WTC11 (cell line): ENCODE results near the gene IFRD2. TPM values are rescaled to one million over a fixed set of nuclear protein-coding genes. Genes with fewer than 3 reads are reported as not detected.

Experiments
- ATAC-seq: fragments of 200-7000 bp; cut with Tn5 transposase; 2 replicates; pipeline ENCODE4 v1.10.0; 2021; ENCODE audit warnings: mild to moderate bottlenecking, moderate library complexity
- CTCF ChIA-PET: fragments of 300-600 bp; sonication (Branson Sonifier 250); formaldehyde crosslinking; loops from one replicate; lab custom pipeline; 2021; ENCODE audit warnings: antibody characterized with exemption; lab: Charles Lee
- POLR2A ChIA-PET: fragments of 350-600 bp; sonication (Branson Sonifier 250); formaldehyde crosslinking; loops from one replicate; lab custom pipeline; 2021; ENCODE audit warnings: antibody characterized with exemption; lab: Charles Lee
- DNase-seq: peaks from one replicate; pipeline ENCODE4 v3.0.0; 2021; ENCODE audit warnings: low spot score
- H3K27ac Mint-ChIP-seq: 2 replicates; pipeline ENCODE4 v1.8.0; 2021; ENCODE audit warnings: mixed read lengths
- H3K27me3 Mint-ChIP-seq: 2 replicates; pipeline ENCODE4 v1.8.0; 2021; ENCODE audit warnings: low read depth, mild to moderate bottlenecking, moderate library complexity, mixed read lengths
- H3K36me3 Mint-ChIP-seq: 2 replicates; pipeline ENCODE4 v1.8.0; 2021; ENCODE audit warnings: mixed read lengths
- H3K4me1 Mint-ChIP-seq: 2 replicates; pipeline ENCODE4 v1.8.0; 2022; ENCODE audit warnings: mixed read lengths
- H3K4me3 Mint-ChIP-seq: 2 replicates; pipeline ENCODE4 v1.8.0; 2021; ENCODE audit warnings: mild to moderate bottlenecking, moderate library complexity, mixed read lengths
- H3K9me3 Mint-ChIP-seq: 2 replicates; pipeline ENCODE4 v1.8.0; 2021; ENCODE audit warnings: mixed read lengths
- CREB1 ChIP-seq: sonication (generic); formaldehyde crosslinking; IDR thresholded peaks from 2 replicates; pipeline ENCODE4 v1.8.0; 2023; ENCODE audit warnings: mild to moderate bottlenecking, missing genetic modification reagents
- CREM ChIP-seq: sonication (generic); formaldehyde crosslinking; IDR thresholded peaks from 2 replicates; pipeline ENCODE4 v1.8.1; 2022; ENCODE audit warnings: mild to moderate bottlenecking, missing genetic modification reagents, moderate library complexity
- IRF2 ChIP-seq: sonication (generic); formaldehyde crosslinking; IDR thresholded peaks from 2 replicates; pipeline ENCODE4 v1.8.0; 2022; ENCODE audit warnings: low read depth, missing genetic modification reagents, borderline replicate concordance
- OVOL2 ChIP-seq: fragments of 250-450 bp; sonication (Bioruptor Pico); IDR thresholded peaks from 2 replicates; pipeline ENCODE4 v1.9.0; 2021; ENCODE audit warnings: mild to moderate bottlenecking, borderline replicate concordance
- PRDM15 ChIP-seq: sonication (generic); formaldehyde crosslinking; IDR thresholded peaks from 2 replicates; pipeline ENCODE4 v1.8.0; 2022; ENCODE audit warnings: missing genetic modification reagents
- SMAD3 ChIP-seq: sonication (generic); formaldehyde crosslinking; IDR thresholded peaks from 2 replicates; pipeline ENCODE4 v1.8.0; 2022; ENCODE audit warnings: missing genetic modification reagents, mild to moderate bottlenecking, borderline replicate concordance
- ZNF425 ChIP-seq: fragments of 250-450 bp; sonication (Bioruptor Pico); conservative IDR thresholded peaks from 2 replicates; pipeline ENCODE4 v1.9.0; 2021; ENCODE audit warnings: mild to moderate bottlenecking
- ZNF512 ChIP-seq: sonication (generic); formaldehyde crosslinking; IDR thresholded peaks from 2 replicates; pipeline ENCODE4 v1.8.1; 2022; ENCODE audit warnings: missing genetic modification reagents, borderline replicate concordance
- ZSCAN18 ChIP-seq: fragments of 250-450 bp; sonication (Bioruptor Pico); IDR thresholded peaks from 2 replicates; pipeline ENCODE4 v2.1.2; 2022; ENCODE audit warnings: mild to moderate bottlenecking, moderate library complexity
- total RNA-seq: library from RNA; stranded (reverse); gene quantifications from 3 replicates; pipeline ENCODE4 v1.2.3, GENCODE V29; 2021
- TF ChIP-seq, protein P1 (sequence below): fragments of 250-450 bp; sonication (Bioruptor Pico); IDR thresholded peaks from 2 replicates; pipeline ENCODE4 v1.9.0; 2021; ENCODE audit warnings: moderate library complexity, mild to moderate bottlenecking, inconsistent platforms, borderline replicate concordance
- TF ChIP-seq, protein P2 (sequence below): fragments of 250-450 bp; sonication (Bioruptor Pico); IDR thresholded peaks from 2 replicates; pipeline ENCODE4 v1.9.0; 2021; ENCODE audit warnings: mild to moderate bottlenecking
- TF ChIP-seq, protein P3 (sequence below): sonication (generic); formaldehyde crosslinking; IDR thresholded peaks from 2 replicates; pipeline ENCODE4 v1.8.0; 2023; ENCODE audit warnings: missing genetic modification reagents, mild to moderate bottlenecking, borderline replicate concordance
- TF ChIP-seq, protein P4 (sequence below): sonication (generic); formaldehyde crosslinking; IDR thresholded peaks from 2 replicates; pipeline ENCODE4 v1.8.1; 2022; ENCODE audit warnings: mild to moderate bottlenecking, missing genetic modification reagents, moderate library complexity, borderline replicate concordance
- TF ChIP-seq, protein P5 (sequence below): sonication (generic); formaldehyde crosslinking; IDR thresholded peaks from 2 replicates; pipeline ENCODE4 v1.8.1; 2022; ENCODE audit warnings: mild to moderate bottlenecking, moderate library complexity, missing genetic modification reagents

IFRD2 gene
- total RNA-seq, 1 experiment from 2014 or later = 92.0 TPM

DNA sequence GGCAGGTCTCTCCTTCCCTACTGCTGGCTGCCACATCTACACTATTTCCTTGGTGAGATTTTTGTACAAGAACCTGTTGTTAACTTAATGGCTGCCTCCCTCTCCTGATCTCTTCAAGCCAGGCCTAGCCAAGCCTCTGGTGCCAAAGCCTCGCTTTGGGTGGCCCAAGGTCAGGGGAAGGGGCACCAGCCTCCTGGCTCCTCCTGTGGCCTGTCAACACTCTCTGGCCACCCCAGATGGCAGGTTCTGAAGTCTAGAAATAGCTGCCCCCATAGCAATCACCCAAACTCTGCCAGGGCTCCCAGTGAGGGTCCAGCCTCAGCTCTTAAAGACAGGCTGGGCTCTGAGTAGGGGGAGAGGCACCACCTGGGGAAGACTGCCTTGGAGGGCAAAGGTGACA lies 5.0 kb downstream of the IFRD2 start (continued):
- TF ChIP-seq ZSCAN18 (no peak), ZNF512 (CRISPR knock-in tag) (no peak), SMAD3 (no peak), PRDM15 (CRISPR knock-in tag) (no peak), OVOL2 (CRISPR knock-in tag) (no peak)
- TF ChIP-seq, protein P1, sequence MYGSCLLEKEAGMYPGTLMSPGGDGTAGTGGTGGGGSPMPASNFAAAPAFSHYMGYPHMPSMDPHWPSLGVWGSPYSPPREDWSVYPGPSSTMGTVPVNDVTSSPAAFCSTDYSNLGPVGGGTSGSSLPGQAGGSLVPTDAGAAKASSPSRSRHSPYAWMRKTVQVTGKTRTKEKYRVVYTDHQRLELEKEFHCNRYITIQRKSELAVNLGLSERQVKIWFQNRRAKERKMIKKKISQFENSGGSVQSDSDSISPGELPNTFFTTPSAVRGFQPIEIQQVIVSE (CRISPR knock-in tag) = no peak
- TF ChIP-seq, protein P2, sequence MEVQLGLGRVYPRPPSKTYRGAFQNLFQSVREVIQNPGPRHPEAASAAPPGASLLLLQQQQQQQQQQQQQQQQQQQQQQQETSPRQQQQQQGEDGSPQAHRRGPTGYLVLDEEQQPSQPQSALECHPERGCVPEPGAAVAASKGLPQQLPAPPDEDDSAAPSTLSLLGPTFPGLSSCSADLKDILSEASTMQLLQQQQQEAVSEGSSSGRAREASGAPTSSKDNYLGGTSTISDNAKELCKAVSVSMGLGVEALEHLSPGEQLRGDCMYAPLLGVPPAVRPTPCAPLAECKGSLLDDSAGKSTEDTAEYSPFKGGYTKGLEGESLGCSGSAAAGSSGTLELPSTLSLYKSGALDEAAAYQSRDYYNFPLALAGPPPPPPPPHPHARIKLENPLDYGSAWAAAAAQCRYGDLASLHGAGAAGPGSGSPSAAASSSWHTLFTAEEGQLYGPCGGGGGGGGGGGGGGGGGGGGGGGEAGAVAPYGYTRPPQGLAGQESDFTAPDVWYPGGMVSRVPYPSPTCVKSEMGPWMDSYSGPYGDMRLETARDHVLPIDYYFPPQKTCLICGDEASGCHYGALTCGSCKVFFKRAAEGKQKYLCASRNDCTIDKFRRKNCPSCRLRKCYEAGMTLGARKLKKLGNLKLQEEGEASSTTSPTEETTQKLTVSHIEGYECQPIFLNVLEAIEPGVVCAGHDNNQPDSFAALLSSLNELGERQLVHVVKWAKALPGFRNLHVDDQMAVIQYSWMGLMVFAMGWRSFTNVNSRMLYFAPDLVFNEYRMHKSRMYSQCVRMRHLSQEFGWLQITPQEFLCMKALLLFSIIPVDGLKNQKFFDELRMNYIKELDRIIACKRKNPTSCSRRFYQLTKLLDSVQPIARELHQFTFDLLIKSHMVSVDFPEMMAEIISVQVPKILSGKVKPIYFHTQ (CRISPR knock-in tag) = no peak
- TF ChIP-seq, protein P3, sequence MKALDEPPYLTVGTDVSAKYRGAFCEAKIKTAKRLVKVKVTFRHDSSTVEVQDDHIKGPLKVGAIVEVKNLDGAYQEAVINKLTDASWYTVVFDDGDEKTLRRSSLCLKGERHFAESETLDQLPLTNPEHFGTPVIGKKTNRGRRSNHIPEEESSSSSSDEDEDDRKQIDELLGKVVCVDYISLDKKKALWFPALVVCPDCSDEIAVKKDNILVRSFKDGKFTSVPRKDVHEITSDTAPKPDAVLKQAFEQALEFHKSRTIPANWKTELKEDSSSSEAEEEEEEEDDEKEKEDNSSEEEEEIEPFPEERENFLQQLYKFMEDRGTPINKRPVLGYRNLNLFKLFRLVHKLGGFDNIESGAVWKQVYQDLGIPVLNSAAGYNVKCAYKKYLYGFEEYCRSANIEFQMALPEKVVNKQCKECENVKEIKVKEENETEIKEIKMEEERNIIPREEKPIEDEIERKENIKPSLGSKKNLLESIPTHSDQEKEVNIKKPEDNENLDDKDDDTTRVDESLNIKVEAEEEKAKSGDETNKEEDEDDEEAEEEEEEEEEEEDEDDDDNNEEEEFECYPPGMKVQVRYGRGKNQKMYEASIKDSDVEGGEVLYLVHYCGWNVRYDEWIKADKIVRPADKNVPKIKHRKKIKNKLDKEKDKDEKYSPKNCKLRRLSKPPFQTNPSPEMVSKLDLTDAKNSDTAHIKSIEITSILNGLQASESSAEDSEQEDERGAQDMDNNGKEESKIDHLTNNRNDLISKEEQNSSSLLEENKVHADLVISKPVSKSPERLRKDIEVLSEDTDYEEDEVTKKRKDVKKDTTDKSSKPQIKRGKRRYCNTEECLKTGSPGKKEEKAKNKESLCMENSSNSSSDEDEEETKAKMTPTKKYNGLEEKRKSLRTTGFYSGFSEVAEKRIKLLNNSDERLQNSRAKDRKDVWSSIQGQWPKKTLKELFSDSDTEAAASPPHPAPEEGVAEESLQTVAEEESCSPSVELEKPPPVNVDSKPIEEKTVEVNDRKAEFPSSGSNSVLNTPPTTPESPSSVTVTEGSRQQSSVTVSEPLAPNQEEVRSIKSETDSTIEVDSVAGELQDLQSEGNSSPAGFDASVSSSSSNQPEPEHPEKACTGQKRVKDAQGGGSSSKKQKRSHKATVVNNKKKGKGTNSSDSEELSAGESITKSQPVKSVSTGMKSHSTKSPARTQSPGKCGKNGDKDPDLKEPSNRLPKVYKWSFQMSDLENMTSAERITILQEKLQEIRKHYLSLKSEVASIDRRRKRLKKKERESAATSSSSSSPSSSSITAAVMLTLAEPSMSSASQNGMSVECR = no peak

DNA sequence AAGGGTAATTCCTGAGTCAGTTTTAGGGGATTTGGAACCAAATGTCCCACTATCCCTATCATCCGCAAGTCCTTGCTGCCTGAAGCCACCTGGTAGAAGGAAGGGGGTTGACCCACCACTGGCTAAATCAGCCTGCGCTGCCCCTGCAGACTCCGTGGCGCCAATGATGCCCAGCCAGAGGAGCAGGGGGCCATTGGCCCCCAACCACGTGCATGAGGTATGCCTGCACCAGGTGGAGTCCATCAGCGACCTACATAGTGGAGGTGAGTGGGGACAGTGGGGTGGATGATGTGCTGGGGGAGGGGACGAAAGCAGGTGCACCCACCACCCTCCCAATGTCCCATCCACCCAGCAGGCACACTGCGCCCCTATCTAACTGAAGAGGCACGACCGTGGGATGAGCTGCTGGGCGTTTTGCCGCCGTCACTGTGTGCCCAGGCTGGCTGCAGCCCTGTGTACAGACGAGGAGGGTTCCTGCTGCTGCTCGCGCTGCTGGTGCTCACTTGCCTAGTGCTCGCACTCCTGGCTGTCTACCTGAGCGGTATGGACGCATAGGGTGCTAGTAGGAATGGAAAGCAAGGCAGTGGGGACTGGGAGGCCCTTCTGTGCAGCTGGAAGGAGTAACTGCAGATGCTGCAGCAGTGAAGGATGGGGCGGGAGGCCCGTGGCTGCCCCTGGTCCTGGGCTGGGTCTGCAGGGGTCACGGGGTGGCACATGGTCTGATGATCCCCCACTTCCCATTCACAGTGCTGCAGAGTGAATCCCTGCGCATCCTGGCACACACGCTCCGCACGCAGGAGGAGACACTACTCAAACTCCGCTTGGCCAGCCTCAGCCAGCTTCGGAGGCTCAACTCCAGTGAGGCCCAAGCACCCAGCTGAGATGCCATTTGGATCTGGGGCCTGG lies 5.7 kb downstream of the IFRD2 start:
- ATAC-seq = no peak
- ChIA-PET POLR2A (no interaction called here), CTCF (interaction anchor here (0.6 kb wide), 1 partner anchor 23 kb away, joined by 3 read pairs; no protein-coding TSS in a partner anchor)
- H3K27me3 Mint-ChIP-seq = no peaks in the 10 kb centered on the region; the same call in 1 of the 2 replicates
- H3K4me1 Mint-ChIP-seq = peaks cover 5% of the 10 kb centered on the region
- no peak overlapping the region for H3K27ac Mint-ChIP-seq
- DNase-seq = no peak
- H3K4me3 Mint-ChIP-seq = no peak overlapping the region
- H3K36me3 Mint-ChIP-seq = peaks cover 21% of the 10 kb centered on the region
- no peaks in the 10 kb centered on the region for H3K9me3 Mint-ChIP-seq
- TF ChIP-seq IRF2 (CRISPR knock-in tag) (no peak), CREM (CRISPR knock-in tag) (no peak), CREB1 (no peak), ZNF425 (no peak)
- TF ChIP-seq, protein P4, sequence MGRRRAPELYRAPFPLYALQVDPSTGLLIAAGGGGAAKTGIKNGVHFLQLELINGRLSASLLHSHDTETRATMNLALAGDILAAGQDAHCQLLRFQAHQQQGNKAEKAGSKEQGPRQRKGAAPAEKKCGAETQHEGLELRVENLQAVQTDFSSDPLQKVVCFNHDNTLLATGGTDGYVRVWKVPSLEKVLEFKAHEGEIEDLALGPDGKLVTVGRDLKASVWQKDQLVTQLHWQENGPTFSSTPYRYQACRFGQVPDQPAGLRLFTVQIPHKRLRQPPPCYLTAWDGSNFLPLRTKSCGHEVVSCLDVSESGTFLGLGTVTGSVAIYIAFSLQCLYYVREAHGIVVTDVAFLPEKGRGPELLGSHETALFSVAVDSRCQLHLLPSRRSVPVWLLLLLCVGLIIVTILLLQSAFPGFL (CRISPR knock-in tag) = no peak
- TF ChIP-seq, protein P5, sequence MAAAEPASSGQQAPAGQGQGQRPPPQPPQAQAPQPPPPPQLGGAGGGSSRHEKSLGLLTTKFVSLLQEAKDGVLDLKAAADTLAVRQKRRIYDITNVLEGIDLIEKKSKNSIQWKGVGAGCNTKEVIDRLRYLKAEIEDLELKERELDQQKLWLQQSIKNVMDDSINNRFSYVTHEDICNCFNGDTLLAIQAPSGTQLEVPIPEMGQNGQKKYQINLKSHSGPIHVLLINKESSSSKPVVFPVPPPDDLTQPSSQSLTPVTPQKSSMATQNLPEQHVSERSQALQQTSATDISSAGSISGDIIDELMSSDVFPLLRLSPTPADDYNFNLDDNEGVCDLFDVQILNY (CRISPR knock-in tag) = no peak
